Activated naive CD4-positive, alpha-beta T cell treated with anti-CD3 and anti-CD28 coated beads, Interleukin-2, amount 10 ng/mL, durations not matched to agents 5 hours and 36 hours (primary cell): ENCODE data around the gene PCDHGB3. TPM values are rescaled to one million over a fixed set of nuclear protein-coding genes. Genes with fewer than 3 reads are reported as not detected.

ENCODE experiments used
- total RNA-seq, 2 experiments: library from RNA; stranded (reverse); gene quantifications; one replicate each; pipeline ENCODE4 v1.2.3, GENCODE V29; 2021

PCDHGB3 gene
- under 1 TPM; 0.10 to 0.14 TPM for total RNA-seq

DNA sequence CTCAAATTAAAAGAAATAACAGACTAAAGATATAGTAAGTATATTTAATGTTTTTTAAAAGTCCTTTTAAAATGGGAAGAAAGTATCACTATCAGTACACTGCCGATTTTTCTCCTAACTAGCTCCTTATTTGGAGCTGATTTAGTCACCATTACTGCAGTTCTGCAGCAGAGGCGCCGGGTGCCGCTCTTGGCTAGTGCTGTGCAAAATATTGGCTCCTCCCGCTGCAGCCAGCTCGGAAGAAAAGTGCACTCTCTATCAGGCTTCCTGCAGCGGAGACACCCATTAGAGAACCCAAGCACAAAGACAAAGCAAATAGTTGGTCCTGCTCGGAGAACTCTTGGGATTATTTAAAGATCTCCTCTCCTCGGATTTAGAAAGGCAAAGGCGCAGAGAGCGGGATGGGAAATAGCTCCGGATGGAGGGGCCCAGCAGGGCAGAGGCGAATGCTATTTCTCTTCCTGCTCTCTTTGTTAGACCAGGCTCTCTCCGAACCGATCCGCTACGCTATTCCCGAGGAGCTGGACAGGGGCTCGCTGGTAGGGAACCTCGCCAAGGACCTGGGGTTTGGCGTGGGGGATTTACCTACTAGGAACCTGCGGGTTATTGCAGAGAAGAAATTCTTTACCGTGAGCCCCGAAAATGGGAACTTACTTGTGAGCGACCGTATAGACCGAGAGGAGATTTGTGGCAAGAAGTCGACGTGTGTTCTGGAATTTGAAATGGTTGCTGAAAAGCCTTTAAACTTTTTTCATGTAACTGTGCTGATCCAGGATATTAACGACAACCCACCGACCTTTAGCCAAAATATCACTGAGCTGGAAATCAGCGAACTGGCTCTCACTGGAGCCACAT lies at the start of gene PCDHGB3:
PCDHGB3 (plus strand) TSS at position 249 of the 855 bp plus-strand sequence; CDS start at position 402, 153 bp downstream.

GRCh38 chr5:141330299-141331080 lies 39.6 kb upstream of the PCDHGB3 start, which contains the start of gene PCDHGA1:
Gene PCDHGA1 (plus strand): TSS chr5:141330514.

DNA sequence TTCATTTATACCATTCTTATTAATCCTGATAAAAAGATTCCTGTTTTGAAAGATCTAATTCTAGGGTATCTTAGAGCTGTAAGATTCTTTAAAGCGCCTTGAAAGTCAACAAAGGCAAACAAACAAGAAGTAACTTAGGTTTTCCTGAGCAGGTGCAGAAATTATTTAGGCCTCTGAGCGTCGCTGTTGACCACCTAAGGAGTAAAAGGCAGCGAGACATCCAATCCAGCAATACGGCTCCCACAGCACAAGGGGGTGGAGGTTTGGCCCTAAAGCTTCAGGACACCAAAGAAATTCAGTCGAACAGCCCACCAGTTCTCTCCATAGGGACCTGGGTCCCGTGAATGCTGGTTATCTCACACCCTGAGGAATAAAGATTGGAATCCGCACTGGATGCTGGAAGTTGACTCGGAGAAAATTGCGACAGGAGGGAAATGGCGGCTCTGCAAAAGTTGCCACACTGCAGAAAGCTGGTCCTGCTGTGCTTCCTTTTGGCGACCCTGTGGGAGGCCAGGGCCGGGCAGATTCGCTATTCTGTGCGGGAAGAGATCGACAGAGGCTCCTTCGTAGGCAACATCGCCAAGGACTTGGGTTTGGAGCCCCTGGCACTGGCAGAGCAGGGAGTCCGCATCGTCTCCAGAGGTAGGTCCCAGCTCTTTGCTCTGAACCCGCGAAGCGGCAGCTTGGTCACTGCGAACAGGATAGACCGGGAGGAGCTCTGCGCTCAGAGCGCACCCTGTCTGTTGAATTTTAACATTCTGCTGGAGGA lies 31.3 kb upstream of the PCDHGB3 start, which contains the start of gene PCDHGA2:
PCDHGA2 (plus strand) TSS at position 223 of the 769 bp plus-strand sequence.

DNA sequence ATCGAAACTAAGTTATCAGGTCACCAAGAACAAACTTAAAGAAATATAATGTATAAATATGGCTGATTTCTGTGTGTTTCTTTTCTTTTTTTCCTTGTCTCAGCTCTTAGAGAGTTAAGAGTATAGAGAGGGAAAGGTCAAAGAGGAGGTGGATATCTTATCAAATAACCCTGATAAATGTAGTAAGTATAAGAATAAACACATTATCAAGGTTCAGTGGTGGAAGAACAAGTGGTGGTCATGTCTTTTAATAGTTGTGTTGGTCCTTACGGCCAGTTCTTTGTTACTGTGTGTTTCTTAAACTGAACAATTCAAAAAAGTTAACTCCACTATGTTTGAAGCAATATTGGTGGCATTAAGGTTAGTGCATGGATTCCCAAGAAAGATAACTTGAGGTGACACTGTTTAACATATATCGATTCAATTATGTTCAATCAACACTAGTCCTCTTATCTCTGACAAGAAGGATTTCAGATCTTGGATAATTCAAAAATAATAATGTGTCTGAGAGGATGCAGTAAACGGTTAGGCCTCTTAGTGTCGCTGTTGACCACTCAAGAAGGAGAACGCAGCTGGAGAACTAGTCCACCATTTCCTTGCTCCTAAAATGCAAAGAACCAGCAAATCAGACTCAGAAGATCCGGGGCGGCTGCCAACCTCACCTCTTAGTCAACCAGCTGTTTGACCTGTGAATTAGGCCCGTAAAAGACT lies 26.6 kb upstream of the PCDHGB3 start, which contains the start of gene PCDHGA3:
PCDHGA3 (plus strand) TSS at position 588 of the 711 bp plus-strand sequence. CDS start 205 bp downstream, outside the sequence.

GRCh38 chr5:141349917-141350619 lies 20.0 kb upstream of the PCDHGB3 start, which contains the start of gene PCDHGB1:
Gene PCDHGB1 (plus strand): TSS chr5:141350099. CDS start chr5:141350261, 162 bp downstream.

DNA sequence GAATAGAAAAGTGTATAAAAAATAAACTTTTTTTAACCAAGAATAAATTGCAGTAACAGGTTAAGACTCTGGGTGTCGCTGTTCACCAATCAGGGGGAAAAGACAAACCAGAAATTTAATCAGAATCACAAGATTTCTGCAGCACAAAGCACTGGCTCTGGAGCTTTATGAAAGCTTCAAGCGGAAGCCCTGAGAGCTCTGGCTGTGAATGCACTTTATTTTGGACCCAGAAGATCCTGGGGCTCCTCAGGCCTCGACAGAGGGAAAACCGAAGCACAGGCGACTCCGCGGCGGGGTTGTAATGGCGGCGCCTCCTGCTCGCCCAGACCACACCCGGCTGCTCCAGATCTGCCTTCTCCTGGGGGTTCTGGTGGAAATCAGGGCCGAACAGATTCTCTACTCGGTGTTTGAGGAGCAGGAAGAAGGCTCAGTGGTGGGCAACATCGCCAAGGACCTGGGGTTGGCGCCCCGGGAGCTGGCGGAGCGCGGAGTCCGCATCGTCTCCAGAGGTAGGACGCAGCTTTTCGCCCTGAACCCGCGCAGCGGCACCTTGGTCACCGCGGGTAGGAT lies 15.1 kb upstream of the PCDHGB3 start, which contains the start of gene PCDHGA4:
PCDHGA4 (plus strand) TSS at position 122 of the 570 bp plus-strand sequence; CDS start at position 209, 87 bp downstream.

GRCh38 chr5:141359790-141360426 lies 10.1 kb upstream of the PCDHGB3 start, which contains the start of gene PCDHGB2:
Gene PCDHGB2 (plus strand): TSS chr5:141359994. CDS start chr5:141360136, 142 bp downstream.

GRCh38 chr5:141363952-141364660 lies 5.9 kb upstream of the PCDHGB3 start, which contains the start of gene PCDHGA5:
Gene PCDHGA5 (plus strand): TSS chr5:141364162. CDS start chr5:141364331, 169 bp downstream.

DNA sequence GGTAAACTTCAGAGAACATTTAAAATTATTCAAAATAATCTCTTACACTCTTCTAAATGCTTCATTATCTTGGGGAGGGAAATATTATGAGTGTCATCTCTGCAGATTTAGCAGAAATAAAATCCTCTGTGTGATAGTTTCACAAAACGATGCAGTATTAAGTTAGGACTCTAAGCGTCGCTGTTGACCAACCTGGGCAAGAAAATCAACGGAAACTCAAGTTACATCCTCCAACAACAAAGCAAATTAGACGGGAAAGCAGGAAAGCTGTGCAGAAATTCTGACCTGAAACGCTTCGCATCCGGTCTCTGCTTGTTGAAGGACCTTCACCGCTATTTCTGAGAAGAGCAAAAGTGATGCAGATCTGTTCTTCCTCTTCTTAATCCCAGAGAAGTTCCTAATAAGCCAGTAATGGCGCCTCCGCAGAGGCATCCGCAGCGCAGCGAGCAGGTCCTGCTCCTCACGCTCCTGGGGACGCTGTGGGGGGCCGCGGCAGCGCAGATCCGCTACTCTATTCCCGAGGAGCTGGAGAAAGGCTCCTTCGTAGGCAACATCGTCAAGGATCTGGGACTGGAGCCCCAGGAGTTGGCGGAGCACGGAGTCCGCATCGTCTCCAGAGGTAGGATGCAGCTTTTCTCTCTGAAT lies 3.8 kb downstream of the PCDHGB3 start, which contains the start of gene PCDHGA6:
PCDHGA6 (plus strand) TSS at position 219 of the 645 bp plus-strand sequence; CDS start at position 412, 193 bp downstream.

DNA sequence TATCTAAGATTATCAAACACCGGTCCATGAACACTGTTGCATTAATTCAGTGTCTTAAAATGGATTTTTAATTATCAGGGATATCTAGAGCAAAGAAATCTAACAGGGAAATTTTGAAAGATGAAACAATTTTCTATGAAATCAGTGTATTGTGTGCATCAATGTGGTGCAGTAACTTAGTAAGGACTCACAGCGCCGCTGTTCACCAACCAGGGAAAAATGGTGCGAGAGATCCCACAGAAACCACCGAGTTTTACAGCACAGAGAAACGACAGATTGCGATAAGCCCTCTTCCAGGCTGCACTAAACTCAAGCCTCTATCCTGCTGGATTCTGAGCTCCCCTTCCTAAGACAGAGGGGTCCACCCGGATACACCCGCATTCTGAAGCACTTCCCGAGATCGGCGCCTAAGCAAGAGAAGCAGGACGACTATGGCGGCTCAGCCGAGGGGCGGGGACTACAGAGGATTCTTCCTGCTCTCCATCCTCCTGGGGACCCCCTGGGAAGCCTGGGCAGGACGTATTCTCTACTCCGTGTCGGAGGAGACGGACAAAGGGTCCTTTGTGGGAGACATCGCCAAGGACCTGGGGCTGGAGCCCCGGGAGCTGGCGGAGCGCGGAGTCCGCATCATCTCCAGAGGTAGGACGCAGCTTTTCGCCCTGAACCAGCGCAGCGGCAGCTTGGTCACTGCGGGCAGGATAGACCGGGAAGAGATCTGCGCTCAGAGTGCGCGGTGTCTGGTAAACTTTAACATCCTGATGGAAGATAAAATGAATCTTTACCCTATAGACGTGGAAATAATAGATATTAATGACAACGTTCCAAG lies 12.6 kb downstream of the PCDHGB3 start, which contains the start of gene PCDHGA7:
PCDHGA7 (plus strand) TSS at position 274 of the 826 bp plus-strand sequence; CDS start at position 432, 158 bp downstream.

GRCh38 chr5:141387557-141388311 lies 17.7 kb downstream of the PCDHGB3 start, which contains the start of gene PCDHGB4:
Gene PCDHGB4 (plus strand): TSS chr5:141387698. CDS start chr5:141387885, 187 bp downstream.

GRCh38 chr5:141392429-141393198 lies 22.6 kb downstream of the PCDHGB3 start, which contains the start of gene PCDHGA8:
Gene PCDHGA8 (plus strand): TSS chr5:141392633. CDS start chr5:141392814, 181 bp downstream.

DNA sequence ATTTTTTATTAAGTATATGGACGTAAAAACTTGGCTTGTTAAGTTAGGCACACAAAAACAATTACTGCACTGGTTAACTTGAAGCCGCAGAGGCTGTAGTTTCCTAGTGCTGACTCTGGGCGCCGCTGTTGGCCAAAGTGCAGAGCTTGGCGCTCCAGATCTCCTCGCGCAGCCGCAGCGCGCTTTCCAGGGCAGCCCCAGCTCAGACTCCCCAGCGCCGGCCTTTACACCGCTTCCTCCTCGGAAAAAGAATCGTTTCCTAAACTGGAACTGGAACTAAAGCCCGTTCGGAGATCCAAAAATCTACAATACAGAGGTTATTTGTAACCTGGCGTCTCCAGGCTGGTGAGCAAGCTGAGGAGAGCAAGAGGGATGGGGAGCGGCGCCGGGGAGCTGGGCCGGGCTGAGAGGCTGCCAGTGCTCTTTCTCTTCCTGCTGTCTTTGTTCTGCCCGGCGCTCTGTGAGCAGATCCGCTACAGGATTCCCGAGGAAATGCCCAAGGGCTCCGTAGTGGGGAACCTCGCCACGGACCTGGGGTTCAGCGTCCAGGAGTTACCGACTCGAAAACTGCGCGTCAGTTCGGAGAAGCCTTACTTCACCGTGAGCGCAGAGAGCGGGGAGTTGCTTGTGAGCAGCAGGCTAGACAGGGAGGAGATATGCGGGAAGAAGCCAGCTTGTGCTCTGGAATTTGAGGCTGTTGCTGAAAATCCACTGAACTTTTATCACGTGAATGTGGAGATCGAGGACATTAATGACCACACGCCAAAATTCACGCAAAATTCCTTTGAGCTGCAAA lies 27.9 kb downstream of the PCDHGB3 start, which contains the start of gene PCDHGB5:
PCDHGB5 (plus strand) TSS at position 192 of the 796 bp plus-strand sequence; CDS start at position 373, 181 bp downstream.

DNA sequence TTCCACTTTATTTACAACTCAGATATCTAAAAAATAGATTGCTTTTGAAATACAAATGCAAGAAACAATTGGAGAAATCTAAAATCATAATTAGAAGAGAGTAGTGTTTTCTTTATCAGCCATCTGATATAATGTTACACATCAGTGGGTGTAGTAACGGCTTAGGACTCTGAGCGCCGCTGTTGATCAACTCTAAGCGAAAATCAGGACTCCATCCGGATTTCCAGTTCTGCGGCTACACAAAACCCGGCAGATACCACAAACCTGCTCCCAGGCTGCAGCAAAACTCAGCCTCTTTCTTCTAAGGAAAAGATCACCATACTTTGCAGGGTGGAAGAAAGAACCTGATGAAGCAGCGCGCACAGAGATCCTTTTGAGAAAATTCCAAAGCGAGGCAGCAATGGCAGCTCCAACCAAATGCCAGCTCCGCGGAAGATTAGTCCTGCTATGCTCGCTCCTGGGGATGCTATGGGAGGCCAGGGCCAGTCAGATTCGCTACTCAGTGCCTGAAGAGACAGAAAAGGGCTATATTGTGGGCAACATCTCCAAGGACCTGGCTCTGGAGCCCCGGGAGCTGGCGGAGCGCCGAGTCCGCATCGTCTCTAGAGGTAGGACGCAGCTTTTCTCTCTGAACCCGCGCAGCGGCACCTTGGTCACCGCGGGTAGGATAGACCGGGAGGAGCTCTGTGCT lies 32.7 kb downstream of the PCDHGB3 start, which contains the start of gene PCDHGA9:
PCDHGA9 (plus strand) TSS at position 226 of the 691 bp plus-strand sequence; CDS start at position 401, 175 bp downstream.

